Lower leg skin (tissue), 4 donors: ENCODE results near the gene HDAC5. TPM values are rescaled to one million over a fixed set of nuclear protein-coding genes. Genes with fewer than 3 reads are reported as not detected.

Experiments used
- DNase-seq, 2 donors: peaks; one replicate each; pipeline ENCODE4 v3.0.0-alpha.2; 2019; ENCODE audit warnings: low spot score in 2 of 2
- H3K4me3 ChIP-seq: fragments of 200-600 bp; sonication (generic); 2 replicates; pipeline ENCODE4 v1.5.1; 2017; ENCODE audit warnings: mild to moderate bottlenecking, low read depth; ENCODE audit not compliant: poor library complexity, severe bottlenecking
- POLR2A ChIP-seq, 2 donors: fragments of 450-650 bp; IDR thresholded peaks; one replicate each; pipeline ENCODE4 v1.6.1; 2016 to 2017; ENCODE audit warnings: antibody characterized with exemption in 2 of 2, mild to moderate bottlenecking in 1 of 2, moderate library complexity in 1 of 2
- WGBS, 2 donors: methylation state at CpG; one replicate each; pipeline ENCODE4 v1.1.5; 2018; 5-methylcytosine and 5-hydroxymethylcytosine counted together
- intact Hi-C: fragments of 100-400 bp; cut with DNase I; formaldehyde crosslinking; loops from one replicate; pipeline ENCODE4 v1.15.0; 2023; ENCODE audit warnings: low total_unique reads
- total RNA-seq, 4 donors: library from RNA; depleted of rRNA; stranded (reverse); fragments of >200 nt; gene quantifications; one replicate each; pipeline ENCODE4 v1.1.0, GENCODE V29; 2016
- TF ChIP-seq, protein P1 (sequence below), 3 donors: fragments of 450-650 bp; IDR thresholded peaks; one replicate each; pipeline ENCODE4 v1.5.1; 2016; ENCODE audit warnings: antibody characterized with exemption in 3 of 3, mild to moderate bottlenecking in 3 of 3, moderate library complexity in 2 of 3

The HDAC5 gene
- total RNA-seq, 4 donors from 2014 or later = 179 to 208 (median 190) TPM

DNA sequence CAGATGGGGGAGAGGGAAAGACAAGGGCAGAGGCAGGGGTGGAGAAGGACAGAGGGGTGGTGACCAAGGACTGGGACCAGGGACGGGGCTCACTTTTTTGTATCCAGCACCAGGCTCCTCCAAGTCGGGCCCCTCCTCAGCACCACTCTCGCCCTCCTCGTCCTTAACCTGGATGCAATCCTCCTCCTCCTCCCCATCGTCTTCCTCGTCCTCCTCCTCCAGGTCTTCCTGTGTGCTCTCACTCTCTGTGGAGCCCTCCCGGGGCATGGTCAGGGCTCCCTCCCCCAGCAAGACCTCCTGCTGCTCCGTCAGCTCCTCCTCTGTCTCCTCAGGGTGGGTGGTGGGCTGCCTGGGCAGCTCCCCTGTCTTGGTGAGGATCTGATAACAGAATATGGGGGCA lies 36.1 kb downstream of the HDAC5 start:
- DNase-seq = no peak
- no peak for TF ChIP-seq POLR2A (IDR thresholded peaks at IDR 0.05)
- TF ChIP-seq, protein P1, sequence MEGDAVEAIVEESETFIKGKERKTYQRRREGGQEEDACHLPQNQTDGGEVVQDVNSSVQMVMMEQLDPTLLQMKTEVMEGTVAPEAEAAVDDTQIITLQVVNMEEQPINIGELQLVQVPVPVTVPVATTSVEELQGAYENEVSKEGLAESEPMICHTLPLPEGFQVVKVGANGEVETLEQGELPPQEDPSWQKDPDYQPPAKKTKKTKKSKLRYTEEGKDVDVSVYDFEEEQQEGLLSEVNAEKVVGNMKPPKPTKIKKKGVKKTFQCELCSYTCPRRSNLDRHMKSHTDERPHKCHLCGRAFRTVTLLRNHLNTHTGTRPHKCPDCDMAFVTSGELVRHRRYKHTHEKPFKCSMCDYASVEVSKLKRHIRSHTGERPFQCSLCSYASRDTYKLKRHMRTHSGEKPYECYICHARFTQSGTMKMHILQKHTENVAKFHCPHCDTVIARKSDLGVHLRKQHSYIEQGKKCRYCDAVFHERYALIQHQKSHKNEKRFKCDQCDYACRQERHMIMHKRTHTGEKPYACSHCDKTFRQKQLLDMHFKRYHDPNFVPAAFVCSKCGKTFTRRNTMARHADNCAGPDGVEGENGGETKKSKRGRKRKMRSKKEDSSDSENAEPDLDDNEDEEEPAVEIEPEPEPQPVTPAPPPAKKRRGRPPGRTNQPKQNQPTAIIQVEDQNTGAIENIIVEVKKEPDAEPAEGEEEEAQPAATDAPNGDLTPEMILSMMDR (IDR thresholded peaks at IDR 0.05) = no peak
- intact Hi-C loops = no loop called here
- H3K4me3 ChIP-seq = no peak overlapping the region
- 49 to 57% methylated on average over 7 of the region's 8 CpGs for WGBS, 2 donors

GRCh38 chr17:44086364-44087311 lies 36.8 kb downstream of the HDAC5 start:
- DNase-seq = no peak
- intact Hi-C loops = no loop called here
- TF ChIP-seq POLR2A (IDR thresholded peaks at IDR 0.05) = no peak
- TF ChIP-seq, protein P1 (IDR thresholded peaks at IDR 0.05) = no peak

GRCh38 chr17:44085908-44086307 lies 37.5 kb downstream of the HDAC5 start:
- H3K4me3 ChIP-seq = no peak overlapping the region
- intact Hi-C loops = no loop called here
- 70 to 73% methylated on average over 5 of the region's 5 CpGs for WGBS, 2 donors
- no peak for DNase-seq
- TF ChIP-seq, protein P1 (IDR thresholded peaks at IDR 0.05) = no peak
- TF ChIP-seq POLR2A (IDR thresholded peaks at IDR 0.05) = no peak

More at GRCh38 chr17:44086364-44087311, 36.8 kb downstream of the HDAC5 start:
- no peak overlapping the region for H3K4me3 ChIP-seq
- WGBS, 2 donors = 38 to 42% methylated on average over 23 of the region's 23 CpGs

DNA sequence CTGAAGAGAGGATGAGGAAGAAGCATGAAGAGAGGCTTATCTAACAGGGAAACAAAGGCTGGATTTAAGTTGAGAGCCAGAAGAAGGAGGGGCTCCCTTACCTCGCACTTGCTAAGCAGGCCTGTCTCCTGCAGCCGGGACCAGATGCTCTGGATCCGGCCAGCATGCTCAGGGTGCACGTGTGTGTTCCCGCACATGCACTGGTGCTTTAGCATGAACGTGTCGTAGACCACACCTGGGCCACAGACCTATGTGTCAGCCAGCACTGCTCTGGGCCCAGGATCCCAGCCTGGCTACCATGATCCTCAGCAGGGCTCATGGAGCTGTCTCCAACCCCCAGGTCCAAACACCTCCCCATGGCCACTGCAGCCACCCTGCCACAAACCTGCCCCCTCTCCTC lies 38.5 kb downstream of the HDAC5 start:
- TF ChIP-seq, protein P1 (IDR thresholded peaks at IDR 0.05) = no peak
- TF ChIP-seq POLR2A (IDR thresholded peaks at IDR 0.05) = no peak
- intact Hi-C loops = no loop called here
- no peak overlapping the region for H3K4me3 ChIP-seq
- DNase-seq = no peak
- WGBS, 2 donors = 80 to 89% methylated on average over 7 of the region's 7 CpGs

GRCh38 chr17:44084131-44084538 lies 39.3 kb downstream of the HDAC5 start:
- intact Hi-C loops = no loop called here
- 76 to 78% methylated on average over 10 of the region's 10 CpGs for WGBS, 2 donors
- no peak overlapping the region for H3K4me3 ChIP-seq
- TF ChIP-seq, protein P1 (IDR thresholded peaks at IDR 0.05) = no peak
- TF ChIP-seq POLR2A (IDR thresholded peaks at IDR 0.05) = no peak
- no peak for DNase-seq
